ENCODE data around the gene SLMAP. TPM values are rescaled to one million over a fixed set of nuclear protein-coding genes. Genes with fewer than 3 reads are reported as not detected.
"Not testable (repeated sequence)": the region's sequence is repeated elsewhere in the genome, so short reads cannot be mapped to it uniquely, and the experiment has no call there.

The SLMAP gene
- polyA plus RNA-seq, 1 donor, result 84.1 TPM

GRCh38 chr3:57827757-57828156 lies 71.6 kb downstream of the SLMAP start:
- DNase-seq (ENCODE audit: low read depth), result no peak

- DNase-seq (ENCODE audit: low read depth), result no peak
Measured at GRCh38 chr3:57832486-57832885, 76.4 kb downstream of the SLMAP start.

GRCh38 chr3:57832900-57833313 lies 76.8 kb downstream of the SLMAP start:
- DNase-seq (ENCODE audit: low read depth), result no peak

GRCh38 chr3:57833763-57834162 lies 77.7 kb downstream of the SLMAP start:
- DNase-seq (ENCODE audit: low read depth), result no peak

- no peak for DNase-seq (ENCODE audit: low read depth)
Measured at GRCh38 chr3:57837686-57838085, 81.6 kb downstream of the SLMAP start.

GRCh38 chr3:57838627-57839026 lies 82.5 kb downstream of the SLMAP start:
- DNase-seq (ENCODE audit: low read depth), result no peak

GRCh38 chr3:57840473-57840872 lies 84.4 kb downstream of the SLMAP start:
- no peak for DNase-seq (ENCODE audit: low read depth)

- DNase-seq (ENCODE audit: low read depth), result no peak
Measured at GRCh38 chr3:57841818-57842217, 85.7 kb downstream of the SLMAP start.

GRCh38 chr3:57848177-57848738 lies 92.1 kb downstream of the SLMAP start:
- no peak for DNase-seq (ENCODE audit: low read depth)

- DNase-seq (ENCODE audit: low read depth), result no peak
Measured at GRCh38 chr3:57851304-57851703, 95.2 kb downstream of the SLMAP start.

- DNase-seq (ENCODE audit: low read depth), result no peak
Measured at GRCh38 chr3:57852896-57853295, 96.8 kb downstream of the SLMAP start.

GRCh38 chr3:57855281-57855680 lies 99.2 kb downstream of the SLMAP start:
- DNase-seq (ENCODE audit: low read depth), result no peak

- no peak for DNase-seq (ENCODE audit: low read depth)
Measured at GRCh38 chr3:57855943-57856342, 99.8 kb downstream of the SLMAP start.

- no peak for DNase-seq (ENCODE audit: low read depth)
Measured at GRCh38 chr3:57856675-57857074, 100.6 kb downstream of the SLMAP start.

- no peak for DNase-seq (ENCODE audit: low read depth)
Measured at GRCh38 chr3:57862894-57863293, 106.8 kb downstream of the SLMAP start.

GRCh38 chr3:57863380-57863779 lies 107.3 kb downstream of the SLMAP start:
- DNase-seq (ENCODE audit: low read depth), result no peak

- DNase-seq (ENCODE audit: low read depth), result no peak
Measured at GRCh38 chr3:57864853-57865252, 108.7 kb downstream of the SLMAP start.

- not testable (repeated sequence) for DNase-seq (ENCODE audit: low read depth)
Measured at GRCh38 chr3:57869110-57869509, 113.0 kb downstream of the SLMAP start.

- DNase-seq (ENCODE audit: low read depth), result no peak
Measured at GRCh38 chr3:57872606-57873005, 116.5 kb downstream of the SLMAP start.

GRCh38 chr3:57876632-57877031 lies 120.5 kb downstream of the SLMAP start:
- DNase-seq (ENCODE audit: low read depth), result no peak

GRCh38 chr3:57877116-57877515 lies 121.0 kb downstream of the SLMAP start:
- no peak for DNase-seq (ENCODE audit: low read depth)

GRCh38 chr3:57884436-57884835 lies 128.3 kb downstream of the SLMAP start:
- DNase-seq (ENCODE audit: low read depth), result not testable (repeated sequence)

- DNase-seq (ENCODE audit: low read depth), result no peak
Measured at GRCh38 chr3:57889807-57890206, 133.7 kb downstream of the SLMAP start.

GRCh38 chr3:57890874-57891273 lies 134.8 kb downstream of the SLMAP start:
- DNase-seq (ENCODE audit: low read depth), result no peak
